DMS53 treated with DMSO at 0.1 percent for 48 hours (cell line): Measurements from ENCODE around the gene PCDH9.
"Not testable (repeated sequence)": the region's sequence is repeated elsewhere in the genome, so short reads cannot be mapped to it uniquely, and the experiment has no call there.

Experiments
- DNase-seq: peaks from one replicate; lab custom pipeline; 2025; ENCODE audit not compliant: unreplicated experiment; lab: John Stamatoyannopoulos, UW

The PCDH9 gene

GRCh38 chr13:66623129-66623820 lies 606.9 kb downstream of the PCDH9 start:
- no peak for DNase-seq

GRCh38 chr13:66621906-66622447 lies 608.2 kb downstream of the PCDH9 start:
- not testable (repeated sequence) for DNase-seq

GRCh38 chr13:66618702-66619101 lies 611.4 kb downstream of the PCDH9 start:
- DNase-seq, result no peak

- DNase-seq, result no peak
Measured at GRCh38 chr13:66617786-66618185, 612.4 kb downstream of the PCDH9 start.

- DNase-seq, result no peak
Measured at GRCh38 chr13:66612983-66613382, 617.2 kb downstream of the PCDH9 start.

- no peak for DNase-seq
Measured at GRCh38 chr13:66586489-66586888, 643.6 kb downstream of the PCDH9 start.

- DNase-seq, result no peak
Measured at GRCh38 chr13:66585669-66586203, 644.4 kb downstream of the PCDH9 start.

- DNase-seq, result no peak
Measured at GRCh38 chr13:66581675-66582074, 648.5 kb downstream of the PCDH9 start.

- no peak for DNase-seq
Measured at GRCh38 chr13:66578305-66578704, 651.8 kb downstream of the PCDH9 start.

- DNase-seq, result no peak
Measured at GRCh38 chr13:66577358-66577757, 652.8 kb downstream of the PCDH9 start.

GRCh38 chr13:66576381-66576780 lies 653.8 kb downstream of the PCDH9 start:
- no peak for DNase-seq

GRCh38 chr13:66574606-66575005 lies 655.5 kb downstream of the PCDH9 start:
- no peak for DNase-seq

- DNase-seq, result no peak
Measured at GRCh38 chr13:66567899-66568612, 662.1 kb downstream of the PCDH9 start.

GRCh38 chr13:66565279-66565678 lies 664.9 kb downstream of the PCDH9 start:
- no peak for DNase-seq

- DNase-seq, result no peak
Measured at GRCh38 chr13:66563076-66563475, 667.1 kb downstream of the PCDH9 start.

- DNase-seq, result no peak
Measured at GRCh38 chr13:66562054-66562453, 668.1 kb downstream of the PCDH9 start.

GRCh38 chr13:66560991-66561390 lies 669.1 kb downstream of the PCDH9 start:
- no peak for DNase-seq

- no peak for DNase-seq
Measured at GRCh38 chr13:66560189-66560588, 669.9 kb downstream of the PCDH9 start.

- DNase-seq, result no peak
Measured at GRCh38 chr13:66559093-66559492, 671.0 kb downstream of the PCDH9 start.

- no peak for DNase-seq
Measured at GRCh38 chr13:66558506-66558905, 671.6 kb downstream of the PCDH9 start.

- no peak for DNase-seq
Measured at GRCh38 chr13:66557357-66557756, 672.8 kb downstream of the PCDH9 start.

GRCh38 chr13:66556306-66556705 lies 673.8 kb downstream of the PCDH9 start:
- DNase-seq, result no peak
